Measurements from ENCODE around the gene CCDC47.

DNA sequence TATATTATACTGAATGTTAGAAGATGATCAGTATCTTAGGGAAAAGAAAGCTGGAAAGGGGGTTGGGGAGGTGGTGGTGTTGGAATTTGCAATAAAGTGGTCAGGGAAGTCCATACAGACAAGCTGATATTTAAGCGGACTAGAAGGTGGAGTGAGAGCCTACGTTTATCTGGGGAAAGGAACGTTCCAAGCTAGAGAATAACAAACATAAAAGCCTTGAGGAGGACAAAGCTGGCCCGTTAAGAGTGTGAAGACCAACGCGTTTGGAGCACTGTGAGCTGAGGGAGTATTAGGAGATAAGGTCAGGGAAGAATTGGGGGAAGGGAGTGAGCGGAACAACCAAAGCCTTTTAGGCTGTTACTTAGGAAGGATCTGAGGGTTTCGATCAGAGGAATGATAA, 2.0 kb upstream of the CCDC47 start:
- no peak for TF ChIP-seq CTCF (IDR thresholded peaks at IDR 0.05)
- no peak for TF ChIP-seq POLR2A (IDR thresholded peaks at IDR 0.05)

All from adrenal gland (tissue), 5 donors.